Sigmoid colon (tissue), 4 donors: ENCODE measurements around the gene ADAM19.

Experiments
- CTCF ChIP-seq, 4 experiments: fragments of 450-650 bp in 3 of 4; fragments of 200-600 bp in 1 of 4; IDR thresholded peaks; one replicate each; pipeline ENCODE4 v1.5.1; 2016 to 2019; ENCODE audit warnings: antibody characterized with exemption in 4 of 4, mild to moderate bottlenecking in 3 of 4, moderate library complexity in 2 of 4
- EP300 ChIP-seq, 4 donors: sonication (generic); formaldehyde crosslinking; IDR thresholded peaks; one replicate each; pipeline ENCODE4 v1.6.1; 2017; ENCODE audit warnings: antibody characterized with exemption in 4 of 4
- POLR2A ChIP-seq, 2 donors: fragments of 450-650 bp; IDR thresholded peaks; one replicate each; pipeline ENCODE4 v1.6.1; 2016; ENCODE audit warnings: antibody characterized with exemption in 2 of 2, mild to moderate bottlenecking in 2 of 2, moderate library complexity in 2 of 2

DNA sequence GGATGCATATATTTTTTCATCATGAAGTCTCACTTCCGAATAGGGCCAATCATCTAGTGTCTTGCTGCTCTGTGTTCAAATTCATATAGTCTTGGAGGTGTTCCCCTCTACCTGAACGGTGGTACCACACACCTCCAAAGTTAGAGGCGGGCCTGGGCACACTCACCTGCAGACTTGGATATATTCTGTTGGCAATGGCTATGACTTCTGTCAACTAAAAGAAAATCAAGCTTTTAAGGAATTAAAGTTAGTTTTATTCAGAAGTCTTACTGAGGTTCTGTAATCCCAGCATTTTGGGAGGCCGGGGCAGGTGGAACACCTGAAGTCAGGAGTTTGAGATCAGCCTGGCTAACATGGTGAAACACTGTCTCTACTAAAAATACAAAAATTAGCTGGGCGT is 118.2 kb downstream of the ADAM19 start:
- TF ChIP-seq CTCF (IDR thresholded peaks at IDR 0.05) (no peak), POLR2A (IDR thresholded peaks at IDR 0.05) (no peak), EP300 (IDR thresholded peaks at IDR 0.05) (no peak)
